GM23338 (cell line): Measurements from ENCODE around the gene KRTAP13-4. TPM values are rescaled to one million over a fixed set of nuclear protein-coding genes. Genes with fewer than 3 reads are reported as not detected.

Source experiments
- ATAC-seq: fragments of 200-7000 bp; cut with Tn5 transposase; 3 replicates; pipeline ENCODE4 v1.9.1; 2020
- DNase-seq: peaks from one replicate; pipeline ENCODE4 v3.0.0-alpha.2; 2015; ENCODE audit warnings: low spot score
- H2AFZ ChIP-seq: fragments of 200-600 bp; sonication (generic); 2 replicates; pipeline ENCODE4 v1.8.0; 2016; ENCODE audit warnings: antibody characterized with exemption, mild to moderate bottlenecking, moderate library complexity
- H3F3A ChIP-seq: fragments of 200-600 bp; sonication (generic); replicated peaks from 2 replicates; pipeline ENCODE4 v1.8.0; 2017; ENCODE audit warnings: antibody characterized with exemption, mixed run types, low read depth
- H3K27ac ChIP-seq: fragments of 200-600 bp; sonication (generic); 2 replicates; pipeline ENCODE4 v1.6.1; 2016; ENCODE audit warnings: low read depth
- H3K27me3 ChIP-seq: fragments of 200-600 bp; sonication (generic); 2 replicates; pipeline ENCODE4 v1.8.0; 2016; ENCODE audit warnings: mild to moderate bottlenecking, mixed run types, moderate library complexity; ENCODE audit not compliant: insufficient read depth
- H3K36me3 ChIP-seq: fragments of 200-600 bp; sonication (generic); 2 replicates; pipeline ENCODE4 v1.8.0; 2016; ENCODE audit warnings: mild to moderate bottlenecking; ENCODE audit not compliant: insufficient read depth
- H3K4me1 ChIP-seq: fragments of 200-600 bp; sonication (generic); 2 replicates; pipeline ENCODE4 v1.8.0; 2016; ENCODE audit warnings: mild to moderate bottlenecking, moderate library complexity; ENCODE audit not compliant: insufficient read depth
- H3K4me2 ChIP-seq: fragments of 200-600 bp; sonication (generic); 2 replicates; pipeline ENCODE4 v1.7.1; 2017; ENCODE audit warnings: mixed run types
- H3K4me3 ChIP-seq: fragments of 200-600 bp; sonication (generic); 2 replicates; pipeline ENCODE4 v1.6.1; 2016; ENCODE audit warnings: mixed run types
- H3K79me2 ChIP-seq: fragments of 200-600 bp; sonication (generic); replicated peaks from 2 replicates; pipeline ENCODE4 v1.8.0; 2017; ENCODE audit warnings: mild to moderate bottlenecking; ENCODE audit not compliant: insufficient read depth
- H3K9me2 ChIP-seq: fragments of 200-600 bp; sonication (generic); 2 replicates; pipeline ENCODE4 v1.8.0; 2017; ENCODE audit not compliant: insufficient read depth
- H4K20me1 ChIP-seq: fragments of 200-600 bp; sonication (generic); replicated peaks from 2 replicates; pipeline ENCODE4 v1.8.0; 2017; ENCODE audit warnings: mild to moderate bottlenecking; ENCODE audit not compliant: insufficient read depth
- H3K27ac Mint-ChIP-seq: 2 replicates; pipeline ENCODE4 v1.8.0; 2020; ENCODE audit warnings: inconsistent platforms, mild to moderate bottlenecking, moderate library complexity, mixed read lengths
- H3K27me3 Mint-ChIP-seq: 3 replicates; pipeline ENCODE4 v1.8.0; 2022; ENCODE audit warnings: low read depth, mild to moderate bottlenecking, moderate library complexity, mixed read lengths, inconsistent platforms; ENCODE audit not compliant: insufficient read depth, poor library complexity
- H3K36me3 Mint-ChIP-seq: 3 replicates; pipeline ENCODE4 v1.8.0; 2021; ENCODE audit warnings: low read depth, mild to moderate bottlenecking, inconsistent platforms, moderate library complexity, mixed read lengths
- H3K4me1 Mint-ChIP-seq: 3 replicates; pipeline ENCODE4 v1.8.0; 2020; ENCODE audit warnings: mild to moderate bottlenecking, inconsistent platforms, mixed read lengths
- H3K4me3 Mint-ChIP-seq: 3 replicates; pipeline ENCODE4 v1.8.0; 2021; ENCODE audit warnings: moderate library complexity, mild to moderate bottlenecking, inconsistent platforms, mixed read lengths
- H3K9me3 Mint-ChIP-seq: 3 replicates; pipeline ENCODE4 v1.8.0; 2020; ENCODE audit warnings: moderate library complexity, mild to moderate bottlenecking, inconsistent platforms, mixed read lengths
- CREB1 ChIP-seq: fragments of 250-450 bp; sonication (Bioruptor Pico); IDR thresholded peaks from 2 replicates; pipeline ENCODE4 v1.5.0; 2020; ENCODE audit warnings: low read depth, mild to moderate bottlenecking, moderate library complexity
- polyA plus RNA-seq: library from polyadenylated mRNA; unstranded; fragments of >200 nt; fragmentation: Nextera tagmentation; extraction: Ambion mirVana; gene quantifications from 2 replicates; pipeline ENCODE4 v1.2.1, GENCODE V29; 2016
- total RNA-seq: library from RNA; depleted of rRNA; stranded (reverse); fragments of >200 nt; shearing (Covaris generic); gene quantifications from 2 replicates; pipeline ENCODE4 v1.2.3, GENCODE V29; 2014
- TF ChIP-seq, protein P1 (sequence below), 2 experiments: fragments of 200-600 bp in 1 of 2; sonication (generic) in 1 of 2; conservative IDR thresholded peaks; 2 replicates each; pipeline versions ENCODE4 v1.5.1 to v1.6.1; 2016 to 2017; ENCODE audit warnings: antibody characterized with exemption in 2 of 2, low read depth in 2 of 2, mild to moderate bottlenecking in 2 of 2, moderate library complexity in 1 of 2
- TF ChIP-seq, protein P2 (sequence below): IDR thresholded peaks from 2 replicates; pipeline ENCODE4 v1.6.1; 2016; ENCODE audit warnings: antibody characterized with exemption

Gene KRTAP13-4
- total and polyA plus RNA-seq, 2 experiments from 2014 or later: not detected

DNA sequence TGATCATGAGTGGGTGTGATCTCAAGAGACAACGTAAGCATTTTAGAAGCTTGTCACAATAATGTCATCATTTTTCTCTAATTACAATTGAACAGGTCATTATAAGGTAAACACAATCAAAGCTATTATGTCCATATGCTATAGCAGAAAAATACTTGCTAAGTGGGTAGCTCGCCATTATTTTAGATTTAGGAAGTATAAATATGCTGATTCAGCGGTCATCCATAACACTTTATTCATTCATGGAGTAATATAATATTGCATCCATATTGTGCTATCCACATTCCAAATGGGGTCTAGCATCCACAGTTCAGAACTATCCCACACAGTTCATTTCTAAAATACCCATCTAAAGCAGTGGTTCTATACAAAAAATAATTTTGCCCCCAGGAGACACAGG lies 18.5 kb downstream of the KRTAP13-4 start:
- Histone ChIP-seq H3K27ac (no peak overlapping the region), H3K27me3 (no peaks in the 10 kb centered on the region), H3K79me2 (no peaks in the 10 kb centered on the region), H3K4me3 (no peak overlapping the region), H4K20me1 (no peaks in the 10 kb centered on the region; the same call in 1 of the 2 replicates), H3K4me2 (no peak overlapping the region), H3K36me3 (no peaks in the 10 kb centered on the region), H3F3A (no peaks in the 10 kb centered on the region), H3K4me1 (peaks cover 12% of the 10 kb centered on the region), H3K9me2 (0 out of 2 replicates have a peak, but pooled peaks cover 3% of the 10 kb centered on the region), H2AFZ (no peak overlapping the region)
- ATAC-seq: no peak
- peaks cover 14% of the 10 kb centered on the region for H3K4me1 Mint-ChIP-seq
- H3K36me3 Mint-ChIP-seq: no peaks in the 10 kb centered on the region
- DNase-seq: no peak
- no peak overlapping the region for H3K27ac Mint-ChIP-seq
- TF ChIP-seq, protein P1, sequence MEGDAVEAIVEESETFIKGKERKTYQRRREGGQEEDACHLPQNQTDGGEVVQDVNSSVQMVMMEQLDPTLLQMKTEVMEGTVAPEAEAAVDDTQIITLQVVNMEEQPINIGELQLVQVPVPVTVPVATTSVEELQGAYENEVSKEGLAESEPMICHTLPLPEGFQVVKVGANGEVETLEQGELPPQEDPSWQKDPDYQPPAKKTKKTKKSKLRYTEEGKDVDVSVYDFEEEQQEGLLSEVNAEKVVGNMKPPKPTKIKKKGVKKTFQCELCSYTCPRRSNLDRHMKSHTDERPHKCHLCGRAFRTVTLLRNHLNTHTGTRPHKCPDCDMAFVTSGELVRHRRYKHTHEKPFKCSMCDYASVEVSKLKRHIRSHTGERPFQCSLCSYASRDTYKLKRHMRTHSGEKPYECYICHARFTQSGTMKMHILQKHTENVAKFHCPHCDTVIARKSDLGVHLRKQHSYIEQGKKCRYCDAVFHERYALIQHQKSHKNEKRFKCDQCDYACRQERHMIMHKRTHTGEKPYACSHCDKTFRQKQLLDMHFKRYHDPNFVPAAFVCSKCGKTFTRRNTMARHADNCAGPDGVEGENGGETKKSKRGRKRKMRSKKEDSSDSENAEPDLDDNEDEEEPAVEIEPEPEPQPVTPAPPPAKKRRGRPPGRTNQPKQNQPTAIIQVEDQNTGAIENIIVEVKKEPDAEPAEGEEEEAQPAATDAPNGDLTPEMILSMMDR (conservative IDR thresholded peaks at IDR 0.05; ENCODE audit: low read depth in 2 of 2): no peak
- TF ChIP-seq, protein P2, sequence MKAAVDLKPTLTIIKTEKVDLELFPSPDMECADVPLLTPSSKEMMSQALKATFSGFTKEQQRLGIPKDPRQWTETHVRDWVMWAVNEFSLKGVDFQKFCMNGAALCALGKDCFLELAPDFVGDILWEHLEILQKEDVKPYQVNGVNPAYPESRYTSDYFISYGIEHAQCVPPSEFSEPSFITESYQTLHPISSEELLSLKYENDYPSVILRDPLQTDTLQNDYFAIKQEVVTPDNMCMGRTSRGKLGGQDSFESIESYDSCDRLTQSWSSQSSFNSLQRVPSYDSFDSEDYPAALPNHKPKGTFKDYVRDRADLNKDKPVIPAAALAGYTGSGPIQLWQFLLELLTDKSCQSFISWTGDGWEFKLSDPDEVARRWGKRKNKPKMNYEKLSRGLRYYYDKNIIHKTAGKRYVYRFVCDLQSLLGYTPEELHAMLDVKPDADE: no peak
- no peaks in the 10 kb centered on the region for H3K27me3 Mint-ChIP-seq
- H3K4me3 Mint-ChIP-seq: no peak overlapping the region
- no peaks in the 10 kb centered on the region for H3K9me3 Mint-ChIP-seq

DNA sequence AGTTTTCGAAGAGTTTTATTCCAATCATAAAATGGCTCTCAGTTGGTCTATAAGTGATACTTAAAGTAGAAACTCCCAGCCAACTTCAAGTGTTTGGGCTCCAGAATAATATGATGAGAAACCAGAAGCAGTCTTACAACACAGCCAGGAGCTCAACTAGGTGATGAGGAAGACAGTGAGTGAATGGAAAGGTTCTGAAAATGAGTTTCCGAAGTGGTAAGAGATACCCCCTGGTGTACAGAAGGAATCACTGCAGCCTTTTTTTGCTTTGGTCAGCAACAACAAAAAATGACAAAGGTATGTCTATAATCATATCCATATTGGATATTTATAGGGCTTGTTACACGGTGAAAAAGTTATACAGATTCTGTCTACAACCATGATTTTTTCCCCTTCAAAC lies 33.7 kb downstream of the KRTAP13-4 start:
- Mint-ChIP-seq H3K9me3 (no peaks in the 10 kb centered on the region), H3K36me3 (no peaks in the 10 kb centered on the region), H3K27me3 (no peaks in the 10 kb centered on the region), H3K4me3 (no peak overlapping the region), H3K27ac (no peak overlapping the region), H3K4me1 (no peaks in the 10 kb centered on the region)
- Histone ChIP-seq H3K9me2 (no peaks in the 10 kb centered on the region), H3F3A (no peaks in the 10 kb centered on the region), H3K27me3 (no peaks in the 10 kb centered on the region), H3K4me3 (no peak overlapping the region), H3K36me3 (no peaks in the 10 kb centered on the region), H3K79me2 (no peaks in the 10 kb centered on the region), H3K4me2 (no peak overlapping the region), H3K27ac (no peak overlapping the region), H4K20me1 (no peaks in the 10 kb centered on the region), H3K4me1 (no peaks in the 10 kb centered on the region; the same call in 1 of the 2 replicates), H2AFZ (no peak overlapping the region)
- TF ChIP-seq, protein P1 (conservative IDR thresholded peaks at IDR 0.05; ENCODE audit: low read depth in 2 of 2): peak; percentile 61 to 62
- TF ChIP-seq CREB1 (CRISPR knock-in tag): no peak
- DNase-seq: peak; percentile 67
- ATAC-seq: peak; percentile 69
